ENCODE results near the gene PDRG1.

Gene PDRG1

DNA sequence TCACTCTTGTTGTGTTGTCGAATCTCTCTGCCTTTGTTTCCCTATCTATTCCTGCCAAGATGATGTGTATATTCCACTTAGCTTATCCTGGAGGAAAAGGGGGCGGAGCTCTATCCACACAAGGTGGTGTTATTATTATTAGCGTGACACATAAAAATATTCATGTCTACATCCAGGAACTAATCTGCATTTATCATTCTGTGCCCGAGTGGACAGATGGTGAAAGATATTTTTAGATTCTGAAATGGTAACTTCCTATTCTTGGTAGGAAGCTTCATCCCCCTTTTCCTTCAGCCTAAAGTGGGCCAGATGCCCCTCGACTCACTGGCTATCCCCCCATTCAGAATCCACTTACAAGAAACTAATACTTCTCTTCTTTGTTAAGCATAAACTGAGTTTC is 18.1 kb upstream of the PDRG1 start:
- DNase-seq (ENCODE audit: low read depth): no peak
- TF ChIP-seq MYC (IDR thresholded peaks at IDR 0.05; ENCODE audit: low read depth, low read length) (no peak), POLR2A (IDR thresholded peaks at IDR 0.05; ENCODE audit: extremely low read depth, insufficient read length) (no peak)
- TF ChIP-seq, protein P1, sequence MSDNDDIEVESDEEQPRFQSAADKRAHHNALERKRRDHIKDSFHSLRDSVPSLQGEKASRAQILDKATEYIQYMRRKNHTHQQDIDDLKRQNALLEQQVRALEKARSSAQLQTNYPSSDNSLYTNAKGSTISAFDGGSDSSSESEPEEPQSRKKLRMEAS (IDR thresholded peaks at IDR 0.05; ENCODE audit: low read depth, low read length): no peak
- TF ChIP-seq, protein P2, sequence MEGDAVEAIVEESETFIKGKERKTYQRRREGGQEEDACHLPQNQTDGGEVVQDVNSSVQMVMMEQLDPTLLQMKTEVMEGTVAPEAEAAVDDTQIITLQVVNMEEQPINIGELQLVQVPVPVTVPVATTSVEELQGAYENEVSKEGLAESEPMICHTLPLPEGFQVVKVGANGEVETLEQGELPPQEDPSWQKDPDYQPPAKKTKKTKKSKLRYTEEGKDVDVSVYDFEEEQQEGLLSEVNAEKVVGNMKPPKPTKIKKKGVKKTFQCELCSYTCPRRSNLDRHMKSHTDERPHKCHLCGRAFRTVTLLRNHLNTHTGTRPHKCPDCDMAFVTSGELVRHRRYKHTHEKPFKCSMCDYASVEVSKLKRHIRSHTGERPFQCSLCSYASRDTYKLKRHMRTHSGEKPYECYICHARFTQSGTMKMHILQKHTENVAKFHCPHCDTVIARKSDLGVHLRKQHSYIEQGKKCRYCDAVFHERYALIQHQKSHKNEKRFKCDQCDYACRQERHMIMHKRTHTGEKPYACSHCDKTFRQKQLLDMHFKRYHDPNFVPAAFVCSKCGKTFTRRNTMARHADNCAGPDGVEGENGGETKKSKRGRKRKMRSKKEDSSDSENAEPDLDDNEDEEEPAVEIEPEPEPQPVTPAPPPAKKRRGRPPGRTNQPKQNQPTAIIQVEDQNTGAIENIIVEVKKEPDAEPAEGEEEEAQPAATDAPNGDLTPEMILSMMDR (IDR thresholded peaks at IDR 0.05; ENCODE audit: low read depth, low read length): no peak
- H3K4me3 ChIP-seq (ENCODE audit: low read depth, low read length): no peak overlapping the region

DNA sequence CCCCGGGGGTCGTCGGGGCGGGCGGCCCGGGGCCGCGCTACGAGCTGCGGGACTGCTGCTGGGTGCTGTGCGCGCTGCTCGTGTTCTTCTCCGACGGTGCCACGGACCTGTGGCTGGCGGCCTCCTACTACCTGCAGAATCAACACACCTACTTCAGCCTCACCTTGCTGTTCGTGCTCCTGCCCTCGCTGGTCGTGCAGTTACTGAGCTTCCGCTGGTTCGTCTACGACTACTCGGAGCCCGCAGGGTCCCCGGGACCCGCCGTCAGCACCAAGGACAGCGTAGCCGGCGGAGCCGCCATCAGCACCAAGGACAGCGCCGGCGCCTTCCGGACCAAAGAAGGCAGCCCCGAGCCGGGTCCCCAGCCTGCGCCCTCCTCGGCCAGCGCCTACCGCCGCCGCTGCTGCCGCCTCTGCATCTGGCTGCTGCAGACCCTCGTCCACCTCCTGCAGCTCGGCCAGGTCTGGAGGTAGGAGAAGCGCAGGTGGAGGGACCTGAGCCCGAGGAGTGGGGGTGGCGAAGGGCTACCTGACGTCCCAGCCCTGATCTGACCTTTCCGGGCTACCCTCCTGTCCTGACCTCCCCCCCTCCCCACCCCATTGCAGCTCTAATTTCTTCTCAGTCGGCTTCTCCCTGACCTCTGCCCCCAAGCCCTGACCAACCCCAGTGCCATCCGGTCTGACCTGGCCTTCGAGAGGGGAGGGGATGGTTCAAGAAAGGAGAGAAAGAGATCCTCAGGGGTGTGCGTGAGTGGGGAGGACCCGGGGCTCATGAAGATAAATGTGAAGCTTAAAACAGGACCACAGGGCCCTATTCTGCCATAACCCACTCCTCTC is 16.7 kb upstream of the PDRG1 start:
- TF ChIP-seq MYC (IDR thresholded peaks at IDR 0.05; ENCODE audit: low read depth, low read length) (no peak), POLR2A (IDR thresholded peaks at IDR 0.05; ENCODE audit: extremely low read depth, insufficient read length) (no peak)
- TF ChIP-seq, protein P2 (IDR thresholded peaks at IDR 0.05; ENCODE audit: low read depth, low read length): no peak
- TF ChIP-seq, protein P1 (IDR thresholded peaks at IDR 0.05; ENCODE audit: low read depth, low read length): peak; percentile 63
- H3K4me3 ChIP-seq (ENCODE audit: low read depth, low read length): no peak overlapping the region
- peak; percentile 87 for DNase-seq (ENCODE audit: low read depth)

DNA sequence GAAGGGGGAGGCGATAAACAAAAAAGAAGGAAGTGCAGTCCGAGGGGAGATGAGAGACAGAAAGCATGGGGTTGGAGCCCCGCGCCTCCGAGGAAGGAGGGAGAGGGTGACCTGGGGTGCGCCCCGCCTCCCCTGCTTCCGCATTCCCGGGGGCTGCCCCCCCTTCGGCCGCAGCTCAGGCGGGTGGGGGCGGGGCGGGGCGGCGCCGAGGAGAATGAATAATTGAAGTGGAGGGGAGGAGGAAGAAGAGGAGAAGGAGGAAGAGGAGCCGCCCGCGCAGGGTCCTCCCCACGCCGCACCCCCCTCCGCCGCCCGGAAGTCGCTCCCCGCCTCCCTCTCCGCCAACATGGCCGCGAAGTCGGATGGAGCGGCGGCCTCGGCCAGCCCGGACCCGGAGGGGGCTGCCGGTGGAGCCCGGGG is 16.0 kb upstream of the PDRG1 start, which contains the start of gene XKR7:
XKR7 (plus strand) TSS at position 322 of the 420 bp plus-strand sequence; CDS start at position 347, 25 bp downstream.
- TF ChIP-seq MYC (IDR thresholded peaks at IDR 0.05; ENCODE audit: low read depth, low read length) (no peak), POLR2A (IDR thresholded peaks at IDR 0.05; ENCODE audit: extremely low read depth, insufficient read length) (no peak)
- TF ChIP-seq, protein P2 (IDR thresholded peaks at IDR 0.05; ENCODE audit: low read depth, low read length): no peak
- TF ChIP-seq, protein P1 (IDR thresholded peaks at IDR 0.05; ENCODE audit: low read depth, low read length): no peak
- H3K4me3 ChIP-seq (ENCODE audit: low read depth, low read length): no peak within 1 kb of the TSS
- DNase-seq (ENCODE audit: low read depth): peak; percentile 64

DNA sequence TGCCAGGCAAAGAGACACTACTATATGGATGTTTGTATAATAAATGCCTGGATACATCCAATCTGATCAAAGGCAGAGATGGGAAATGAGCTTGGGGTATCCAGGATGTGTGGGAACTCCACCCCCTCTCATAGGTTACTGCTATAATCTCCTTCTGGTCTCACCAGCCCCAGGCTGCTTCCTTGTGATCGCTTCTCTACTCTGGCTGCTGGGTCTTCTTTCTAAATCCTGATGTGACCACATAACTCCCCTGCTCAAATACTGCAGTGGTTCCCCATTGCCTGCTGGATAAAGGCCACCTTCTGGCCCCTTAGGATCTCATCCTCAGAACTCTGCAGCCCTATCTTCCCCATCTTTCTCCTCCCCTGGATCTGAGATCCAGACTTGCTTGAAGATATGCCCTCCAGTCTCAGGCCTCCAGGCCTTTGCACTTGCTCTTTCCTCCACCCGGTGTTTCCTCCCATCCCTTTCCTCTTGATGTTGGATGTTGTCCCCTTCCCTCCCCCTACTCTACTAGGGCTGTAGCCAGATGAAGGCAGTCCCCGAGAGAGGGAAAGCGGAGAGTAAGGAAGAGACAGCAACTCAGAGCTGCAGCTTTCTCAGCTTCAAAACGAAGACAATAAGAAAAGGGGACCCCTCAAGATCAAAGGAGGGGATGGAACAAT is 15.3 kb upstream of the PDRG1 start:
- H3K4me3 ChIP-seq (ENCODE audit: low read depth, low read length): no peak overlapping the region
- DNase-seq (ENCODE audit: low read depth): no peak
- no peak for TF ChIP-seq MYC (IDR thresholded peaks at IDR 0.05; ENCODE audit: low read depth, low read length)
- TF ChIP-seq, protein P2 (IDR thresholded peaks at IDR 0.05; ENCODE audit: low read depth, low read length): no peak
- TF ChIP-seq POLR2A (IDR thresholded peaks at IDR 0.05; ENCODE audit: extremely low read depth, insufficient read length): no peak
- TF ChIP-seq, protein P1 (IDR thresholded peaks at IDR 0.05; ENCODE audit: low read depth, low read length): no peak

DNA sequence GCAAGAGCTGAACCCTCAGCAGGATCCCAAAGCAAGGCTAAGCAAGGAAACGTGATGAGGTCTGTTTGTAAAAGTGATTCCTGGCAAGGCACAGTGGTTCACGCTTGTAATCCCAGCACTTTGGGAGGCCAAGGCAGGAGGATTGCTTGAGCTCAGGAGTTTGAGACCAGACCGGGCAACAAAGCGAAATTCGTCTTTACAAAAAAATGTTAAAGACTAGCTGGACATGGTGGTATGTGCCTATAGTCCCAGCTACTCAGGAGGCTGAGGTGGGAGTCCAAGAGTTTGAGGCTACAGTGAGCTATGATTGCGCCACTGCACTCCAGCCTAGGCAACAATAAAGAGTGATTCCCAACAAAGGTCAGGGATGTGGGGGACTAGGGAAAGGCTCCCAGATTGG is 12.0 kb upstream of the PDRG1 start:
- H3K4me3 ChIP-seq (ENCODE audit: low read depth, low read length): no peak overlapping the region
- TF ChIP-seq MYC (IDR thresholded peaks at IDR 0.05; ENCODE audit: low read depth, low read length): no peak
- TF ChIP-seq, protein P2 (IDR thresholded peaks at IDR 0.05; ENCODE audit: low read depth, low read length): no peak
- TF ChIP-seq POLR2A (IDR thresholded peaks at IDR 0.05; ENCODE audit: extremely low read depth, insufficient read length): no peak
- TF ChIP-seq, protein P1 (IDR thresholded peaks at IDR 0.05; ENCODE audit: low read depth, low read length): no peak
- DNase-seq (ENCODE audit: low read depth): no peak
